GM23338 (cell line): ENCODE results near the gene PGGHG. TPM values are rescaled to one million over a fixed set of nuclear protein-coding genes. Genes with fewer than 3 reads are reported as not detected.
A peak's percentile ranks its signal among the peaks of the same experiment; 100 is the strongest.

Experiments used
- ATAC-seq: fragments of 200-7000 bp; cut with Tn5 transposase; 3 replicates; pipeline ENCODE4 v1.9.1; 2020
- DNase-seq: peaks from one replicate; pipeline ENCODE4 v3.0.0-alpha.2; 2015; ENCODE audit warnings: low spot score
- H2AFZ ChIP-seq: fragments of 200-600 bp; sonication (generic); 2 replicates; pipeline ENCODE4 v1.8.0; 2016; ENCODE audit warnings: antibody characterized with exemption, mild to moderate bottlenecking, moderate library complexity
- H3F3A ChIP-seq: fragments of 200-600 bp; sonication (generic); replicated peaks from 2 replicates; pipeline ENCODE4 v1.8.0; 2017; ENCODE audit warnings: antibody characterized with exemption, mixed run types, low read depth
- H3K27ac ChIP-seq: fragments of 200-600 bp; sonication (generic); 2 replicates; pipeline ENCODE4 v1.6.1; 2016; ENCODE audit warnings: low read depth
- H3K27me3 ChIP-seq: fragments of 200-600 bp; sonication (generic); 2 replicates; pipeline ENCODE4 v1.8.0; 2016; ENCODE audit warnings: mild to moderate bottlenecking, mixed run types, moderate library complexity; ENCODE audit not compliant: insufficient read depth
- H3K36me3 ChIP-seq: fragments of 200-600 bp; sonication (generic); 2 replicates; pipeline ENCODE4 v1.8.0; 2016; ENCODE audit warnings: mild to moderate bottlenecking; ENCODE audit not compliant: insufficient read depth
- H3K4me1 ChIP-seq: fragments of 200-600 bp; sonication (generic); 2 replicates; pipeline ENCODE4 v1.8.0; 2016; ENCODE audit warnings: mild to moderate bottlenecking, moderate library complexity; ENCODE audit not compliant: insufficient read depth
- H3K4me2 ChIP-seq: fragments of 200-600 bp; sonication (generic); 2 replicates; pipeline ENCODE4 v1.7.1; 2017; ENCODE audit warnings: mixed run types
- H3K4me3 ChIP-seq: fragments of 200-600 bp; sonication (generic); 2 replicates; pipeline ENCODE4 v1.6.1; 2016; ENCODE audit warnings: mixed run types
- H3K79me2 ChIP-seq: fragments of 200-600 bp; sonication (generic); replicated peaks from 2 replicates; pipeline ENCODE4 v1.8.0; 2017; ENCODE audit warnings: mild to moderate bottlenecking; ENCODE audit not compliant: insufficient read depth
- H3K9me2 ChIP-seq: fragments of 200-600 bp; sonication (generic); 2 replicates; pipeline ENCODE4 v1.8.0; 2017; ENCODE audit not compliant: insufficient read depth
- H4K20me1 ChIP-seq: fragments of 200-600 bp; sonication (generic); replicated peaks from 2 replicates; pipeline ENCODE4 v1.8.0; 2017; ENCODE audit warnings: mild to moderate bottlenecking; ENCODE audit not compliant: insufficient read depth
- H3K27ac Mint-ChIP-seq: 2 replicates; pipeline ENCODE4 v1.8.0; 2020; ENCODE audit warnings: inconsistent platforms, mild to moderate bottlenecking, moderate library complexity, mixed read lengths
- H3K27me3 Mint-ChIP-seq: 3 replicates; pipeline ENCODE4 v1.8.0; 2022; ENCODE audit warnings: low read depth, mild to moderate bottlenecking, moderate library complexity, mixed read lengths, inconsistent platforms; ENCODE audit not compliant: insufficient read depth, poor library complexity
- H3K36me3 Mint-ChIP-seq: 3 replicates; pipeline ENCODE4 v1.8.0; 2021; ENCODE audit warnings: low read depth, mild to moderate bottlenecking, inconsistent platforms, moderate library complexity, mixed read lengths
- H3K4me1 Mint-ChIP-seq: 3 replicates; pipeline ENCODE4 v1.8.0; 2020; ENCODE audit warnings: mild to moderate bottlenecking, inconsistent platforms, mixed read lengths
- H3K4me3 Mint-ChIP-seq: 3 replicates; pipeline ENCODE4 v1.8.0; 2021; ENCODE audit warnings: moderate library complexity, mild to moderate bottlenecking, inconsistent platforms, mixed read lengths
- H3K9me3 Mint-ChIP-seq: 3 replicates; pipeline ENCODE4 v1.8.0; 2020; ENCODE audit warnings: moderate library complexity, mild to moderate bottlenecking, inconsistent platforms, mixed read lengths
- CREB1 ChIP-seq: fragments of 250-450 bp; sonication (Bioruptor Pico); IDR thresholded peaks from 2 replicates; pipeline ENCODE4 v1.5.0; 2020; ENCODE audit warnings: low read depth, mild to moderate bottlenecking, moderate library complexity
- CTCF ChIP-seq, 2 experiments: fragments of 200-600 bp in 1 of 2; sonication (generic) in 1 of 2; conservative IDR thresholded peaks; 2 replicates each; pipeline versions ENCODE4 v1.5.1 to v1.6.1; 2016 to 2017; ENCODE audit warnings: antibody characterized with exemption in 2 of 2, low read depth in 2 of 2, mild to moderate bottlenecking in 2 of 2, moderate library complexity in 1 of 2
- EZH2 ChIP-seq: fragments of 200-600 bp; sonication (generic); IDR thresholded peaks from one replicate; pipeline ENCODE4 v1.8.0; 2017; ENCODE audit warnings: antibody characterized with exemption, mild to moderate bottlenecking, low read depth; ENCODE audit not compliant: unreplicated experiment
- EZH2phosphoT487 ChIP-seq: fragments of 200-600 bp; sonication (generic); IDR thresholded peaks from one replicate; pipeline ENCODE4 v1.8.1; 2018; ENCODE audit warnings: antibody characterized with exemption; ENCODE audit not compliant: unreplicated experiment
- JUNB ChIP-seq: IDR thresholded peaks from one replicate; pipeline ENCODE4 v1.6.1; 2016; ENCODE audit warnings: antibody characterized with exemption; ENCODE audit not compliant: unreplicated experiment
- NANOG ChIP-seq: IDR thresholded peaks from 2 replicates; pipeline ENCODE4 v1.6.1; 2016; ENCODE audit warnings: antibody characterized with exemption, borderline replicate concordance
- POLR2AphosphoS5 ChIP-seq: IDR thresholded peaks from 2 replicates; pipeline ENCODE4 v1.6.1; 2016; ENCODE audit warnings: antibody characterized with exemption, low read depth
- REST ChIP-seq: IDR thresholded peaks from one replicate; pipeline ENCODE4 v1.6.1; 2018; ENCODE audit warnings: antibody characterized with exemption; ENCODE audit not compliant: unreplicated experiment
- STAT1 ChIP-seq: IDR thresholded peaks from one replicate; pipeline ENCODE4 v1.6.1; 2016; ENCODE audit warnings: antibody characterized with exemption; ENCODE audit not compliant: unreplicated experiment
- ZNF114 ChIP-seq: fragments of 250-450 bp; sonication (Bioruptor Pico); IDR thresholded peaks from 2 replicates; pipeline ENCODE4 v1.5.0; 2020; ENCODE audit warnings: mild to moderate bottlenecking, moderate library complexity
- ZNF331 ChIP-seq: fragments of 250-450 bp; sonication (Bioruptor Pico); IDR thresholded peaks from 2 replicates; pipeline ENCODE4 v1.5.0; 2020; ENCODE audit warnings: low read depth, mild to moderate bottlenecking, moderate library complexity
- ZNF462 ChIP-seq: fragments of 250-450 bp; sonication (Bioruptor Pico); IDR thresholded peaks from 2 replicates; pipeline ENCODE4 v1.5.0; 2020; ENCODE audit warnings: mild to moderate bottlenecking, moderate library complexity
- polyA plus RNA-seq: library from polyadenylated mRNA; unstranded; fragments of >200 nt; fragmentation: Nextera tagmentation; extraction: Ambion mirVana; gene quantifications from 2 replicates; pipeline ENCODE4 v1.2.1, GENCODE V29; 2016
- total RNA-seq: library from RNA; depleted of rRNA; stranded (reverse); fragments of >200 nt; shearing (Covaris generic); gene quantifications from 2 replicates; pipeline ENCODE4 v1.2.3, GENCODE V29; 2014
- TF ChIP-seq, protein P1 (sequence below): IDR thresholded peaks from 2 replicates; pipeline ENCODE4 v1.6.1; 2016; ENCODE audit warnings: antibody characterized with exemption

Gene PGGHG
- total and polyA plus RNA-seq, 2 experiments from 2014 or later: 24.9 to 55.8 TPM

DNA sequence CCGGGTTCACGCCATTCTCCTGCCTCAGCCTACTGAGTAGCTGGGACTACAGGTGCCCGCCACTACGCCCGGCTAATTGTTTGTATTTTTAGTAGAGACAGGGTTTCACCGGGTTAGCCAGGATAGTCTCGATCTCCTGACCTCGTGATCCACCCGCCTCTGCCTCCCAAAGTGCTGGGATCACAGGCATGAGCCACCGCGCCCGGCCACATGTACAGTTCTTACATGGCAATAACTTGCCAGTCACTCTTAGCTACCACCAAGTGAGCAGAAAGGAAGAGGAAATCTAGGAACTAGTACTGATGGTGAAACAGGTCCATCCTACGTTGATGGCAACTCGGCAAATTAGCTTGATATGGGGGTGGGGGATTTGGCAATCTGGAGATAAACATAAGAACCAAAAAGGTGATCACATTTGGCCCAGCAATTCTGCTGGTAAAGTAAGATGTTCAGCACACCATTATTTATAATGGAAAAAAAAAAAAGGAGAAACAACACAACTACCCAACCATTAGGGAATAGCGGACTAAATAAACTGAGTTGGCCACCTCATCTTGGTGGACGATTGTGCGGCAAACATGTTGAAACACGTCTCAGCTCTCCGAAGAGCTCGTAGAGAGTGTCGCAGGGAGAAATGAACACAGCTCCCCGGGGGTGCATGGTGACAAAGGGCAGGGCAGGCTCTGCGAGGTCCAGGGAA, 5.4 kb upstream of the PGGHG start:
- Histone ChIP-seq H3K4me3 (no peak overlapping the region), H3K79me2 (no peaks in the 10 kb centered on the region), H4K20me1 (no peaks in the 10 kb centered on the region), H2AFZ (no peak overlapping the region), H3K27ac (no peak overlapping the region), H3K4me2 (no peak overlapping the region), H3K27me3 (peaks cover 70% of the 10 kb centered on the region), H3K36me3 (no peaks in the 10 kb centered on the region), H3K9me2 (no peaks in the 10 kb centered on the region), H3F3A (peaks cover 6% of the 10 kb centered on the region), H3K4me1 (no peaks in the 10 kb centered on the region)
- Mint-ChIP-seq H3K36me3 (no peaks in the 10 kb centered on the region; the same call in 2 of the 3 replicates), H3K9me3 (peaks cover 2% of the 10 kb centered on the region; the same call in 1 of the 3 replicates), H3K4me1 (peaks cover 27% of the 10 kb centered on the region), H3K27me3 (peaks cover 65% of the 10 kb centered on the region), H3K4me3 (no peak overlapping the region; the same call in 2 of the 3 replicates), H3K27ac (peak overlapping the region; percentile 46; the same call in 1 of the 2 replicates)
- ATAC-seq: no peak
- DNase-seq: no peak
- TF ChIP-seq CTCF (conservative IDR thresholded peaks at IDR 0.05; ENCODE audit: low read depth in 2 of 2) (no peak), NANOG (no peak), EZH2phosphoT487 (no peak), REST (no peak), ZNF331 (CRISPR knock-in tag) (no peak), CREB1 (no peak), ZNF462 (CRISPR knock-in tag) (no peak), POLR2AphosphoS5 (no peak), JUNB (no peak), ZNF114 (CRISPR knock-in tag) (no peak), STAT1 (no peak), EZH2 (no peak)
- TF ChIP-seq, protein P1, sequence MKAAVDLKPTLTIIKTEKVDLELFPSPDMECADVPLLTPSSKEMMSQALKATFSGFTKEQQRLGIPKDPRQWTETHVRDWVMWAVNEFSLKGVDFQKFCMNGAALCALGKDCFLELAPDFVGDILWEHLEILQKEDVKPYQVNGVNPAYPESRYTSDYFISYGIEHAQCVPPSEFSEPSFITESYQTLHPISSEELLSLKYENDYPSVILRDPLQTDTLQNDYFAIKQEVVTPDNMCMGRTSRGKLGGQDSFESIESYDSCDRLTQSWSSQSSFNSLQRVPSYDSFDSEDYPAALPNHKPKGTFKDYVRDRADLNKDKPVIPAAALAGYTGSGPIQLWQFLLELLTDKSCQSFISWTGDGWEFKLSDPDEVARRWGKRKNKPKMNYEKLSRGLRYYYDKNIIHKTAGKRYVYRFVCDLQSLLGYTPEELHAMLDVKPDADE: no peak
